Adipose tissue (tissue), 3 donors: Measurements from ENCODE around the gene KCNT1. TPM values are rescaled to one million over a fixed set of nuclear protein-coding genes. Genes with fewer than 3 reads are reported as not detected.

Experiments
- H3K27ac ChIP-seq: one replicate; pipeline ENCODE4 v1.5.1; 2013; ENCODE audit warnings: low read depth, low read length
- WGBS, 3 donors: extraction: QIAGEN DNeasy Blood & Tissue Kit; methylation state at CpG; one replicate each; pipeline ENCODE4 v1.1.7; 2013; 5-methylcytosine and 5-hydroxymethylcytosine counted together
- polyA plus RNA-seq, 3 donors: library from polyadenylated mRNA; stranded (reverse); fragments of 200-250 nt; gene quantifications; one replicate each; pipeline ENCODE4 v1.2.3, GENCODE V29; 2013
- donor health status: healthy with polysubstance abuse.
- donor health status: Bipolar disorder and iron deficiency.
- donor health status: healthy.

The KCNT1 gene
- polyA plus RNA-seq, 3 donors = 0.09 to 1.0 (median 0.34) TPM

DNA sequence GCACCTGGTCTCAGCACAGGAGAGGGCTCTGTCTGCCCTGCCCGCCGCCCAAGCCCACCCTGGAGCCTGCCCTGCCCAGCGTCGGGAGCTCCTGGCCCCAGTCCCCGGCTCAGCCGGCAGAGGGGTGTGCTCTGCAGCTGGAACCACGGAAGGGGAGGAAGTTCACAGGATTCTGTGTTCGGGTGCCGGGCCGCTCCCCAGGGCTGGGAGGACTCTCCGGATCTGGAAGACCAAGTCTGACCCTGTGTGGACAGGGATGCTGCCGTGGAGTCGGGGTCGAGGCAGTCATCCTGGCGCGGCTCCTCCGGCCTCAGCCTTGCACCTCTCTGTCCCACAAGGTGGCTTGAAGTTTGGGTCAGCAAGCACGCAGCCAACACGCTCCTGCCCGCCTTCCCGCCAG is 78.6 kb downstream of the KCNT1 start:
- H3K27ac ChIP-seq = no peak overlapping the region
- 72 to 82% (median 72%) methylated on average over 17 to 21 of the region's 21 CpGs for WGBS, 3 donors

- 78 to 90% (median 86%) methylated on average over 24 of the region's 24 CpGs for whole genome bisulfite sequencing, 3 donors
- H3K27ac ChIP-seq = no peak overlapping the region
These were observed 81.0 kb downstream of the KCNT1 start for GRCh38 chr9:135782946-135783345.

GRCh38 chr9:135783540-135784245 is 81.7 kb downstream of the KCNT1 start:
- 76 to 83% (median 83%) methylated on average over 30 of the region's 30 CpGs for WGBS, 3 donors

GRCh38 chr9:135785013-135785575 is 83.1 kb downstream of the KCNT1 start:
- 72 to 81% (median 76%) methylated on average over 17 to 22 of the region's 22 CpGs for WGBS, 3 donors
- no peak overlapping the region for H3K27ac ChIP-seq

More at GRCh38 chr9:135783540-135784245, 81.7 kb downstream of the KCNT1 start:
- H3K27ac ChIP-seq = no peak overlapping the region

DNA sequence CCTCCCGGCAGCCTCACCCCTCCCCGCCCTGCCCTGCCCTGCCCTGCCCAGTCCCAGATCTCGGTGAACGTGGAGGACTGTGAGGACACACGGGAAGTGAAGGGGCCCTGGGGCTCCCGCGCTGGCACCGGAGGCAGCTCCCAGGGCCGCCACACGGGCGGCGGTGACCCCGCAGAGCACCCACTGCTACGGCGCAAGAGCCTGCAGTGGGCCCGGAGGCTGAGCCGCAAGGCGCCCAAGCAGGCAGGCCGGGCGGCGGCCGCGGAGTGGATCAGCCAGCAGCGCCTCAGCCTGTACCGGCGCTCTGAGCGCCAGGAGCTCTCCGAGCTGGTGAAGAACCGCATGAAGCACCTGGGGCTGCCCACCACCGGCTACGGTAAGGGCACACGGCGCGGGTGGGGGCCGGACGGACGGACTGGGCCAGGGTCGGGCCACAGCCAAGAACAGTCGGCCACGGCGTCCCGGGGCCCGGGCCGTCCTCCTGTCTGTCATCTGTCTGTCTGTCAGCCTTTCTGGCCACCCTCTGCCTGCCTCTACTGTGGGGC is 84.2 kb downstream of the KCNT1 start:
- 81 to 87% (median 86%) methylated on average over 32 to 44 of the region's 44 CpGs for WGBS, 3 donors
- no peak overlapping the region for H3K27ac ChIP-seq

DNA sequence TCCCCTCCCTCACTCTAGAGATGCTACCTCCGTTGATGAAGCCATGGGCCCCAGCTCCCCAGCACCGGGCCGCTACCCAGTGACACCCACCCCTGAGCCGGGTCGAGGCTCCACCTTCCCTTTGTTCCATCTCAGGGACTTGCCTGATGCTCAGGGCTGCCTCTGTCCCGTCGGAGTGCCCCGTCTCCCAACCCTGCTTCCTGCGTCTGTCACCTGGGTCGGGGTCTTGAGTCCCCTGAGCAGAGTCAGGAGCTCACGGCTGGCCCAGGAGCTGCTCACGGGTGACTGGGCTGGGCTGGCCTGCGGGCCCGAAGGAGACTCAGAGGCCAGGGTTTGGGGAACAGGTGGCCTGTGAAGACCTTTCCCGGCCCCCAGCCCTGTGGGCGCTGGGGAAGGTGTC is 85.3 kb downstream of the KCNT1 start:
- no peak overlapping the region for H3K27ac ChIP-seq
- 59 to 77% (median 68%) methylated on average over 14 to 16 of the region's 16 CpGs for WGBS, 3 donors

DNA sequence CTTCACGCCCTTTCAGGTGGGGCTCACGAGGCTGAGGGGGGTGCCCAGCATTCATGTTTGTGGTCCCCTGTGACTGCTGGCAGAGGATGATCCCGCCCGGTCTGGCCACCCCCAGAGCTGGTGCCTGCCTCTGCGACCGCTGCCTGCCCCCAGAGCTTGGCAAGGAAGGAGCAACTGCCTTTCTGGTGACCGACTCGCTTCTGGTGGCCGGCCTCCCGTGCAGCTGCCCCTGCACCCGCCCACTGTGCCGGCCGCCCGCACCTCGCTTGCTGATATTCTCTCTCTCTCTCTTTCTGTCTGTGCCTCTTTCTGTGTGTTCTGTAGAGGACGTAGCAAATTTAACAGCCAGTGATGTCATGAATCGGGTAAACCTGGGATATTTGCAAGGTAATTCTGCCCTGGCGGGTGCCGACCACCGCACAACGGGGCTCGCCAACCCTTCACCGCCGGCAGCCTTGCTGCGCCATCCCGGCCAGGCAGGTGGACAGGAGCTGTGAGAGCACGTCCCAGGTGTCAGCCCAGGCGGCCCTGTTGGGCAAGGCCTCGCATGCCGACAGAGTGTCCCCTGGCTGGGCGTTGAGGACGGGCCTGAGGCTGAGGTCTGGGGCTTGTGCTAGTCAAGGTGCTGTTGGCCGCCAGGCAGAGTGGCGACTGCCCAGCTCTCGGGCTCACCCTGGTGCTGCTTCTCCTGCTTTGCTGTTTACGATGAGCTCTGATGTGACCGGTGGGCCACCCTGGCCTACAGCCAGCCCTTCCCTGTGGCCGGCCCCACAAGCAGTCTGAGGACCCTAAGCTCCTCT is 86.0 kb downstream of the KCNT1 start:
- WGBS, 3 donors = 74 to 81% (median 81%) methylated on average over 36 to 38 of the region's 38 CpGs
- H3K27ac ChIP-seq = no peak overlapping the region

GRCh38 chr9:135788576-135789300 is 86.8 kb downstream of the KCNT1 start:
- 62 to 73% (median 67%) methylated on average over 35 to 36 of the region's 36 CpGs for WGBS, 3 donors
- H3K27ac ChIP-seq = no peak overlapping the region

- 88 to 92% (median 90%) methylated on average over 13 of the region's 13 CpGs for WGBS, 3 donors
These were observed 87.9 kb downstream of the KCNT1 start for GRCh38 chr9:135789838-135790291.

GRCh38 chr9:135790356-135790755 is 88.4 kb downstream of the KCNT1 start:
- H3K27ac ChIP-seq = no peak overlapping the region
- 84 to 94% (median 93%) methylated on average over 8 to 10 of the region's 10 CpGs for WGBS, 3 donors

More at GRCh38 chr9:135789838-135790291, 87.9 kb downstream of the KCNT1 start:
- no peak overlapping the region for H3K27ac ChIP-seq

DNA sequence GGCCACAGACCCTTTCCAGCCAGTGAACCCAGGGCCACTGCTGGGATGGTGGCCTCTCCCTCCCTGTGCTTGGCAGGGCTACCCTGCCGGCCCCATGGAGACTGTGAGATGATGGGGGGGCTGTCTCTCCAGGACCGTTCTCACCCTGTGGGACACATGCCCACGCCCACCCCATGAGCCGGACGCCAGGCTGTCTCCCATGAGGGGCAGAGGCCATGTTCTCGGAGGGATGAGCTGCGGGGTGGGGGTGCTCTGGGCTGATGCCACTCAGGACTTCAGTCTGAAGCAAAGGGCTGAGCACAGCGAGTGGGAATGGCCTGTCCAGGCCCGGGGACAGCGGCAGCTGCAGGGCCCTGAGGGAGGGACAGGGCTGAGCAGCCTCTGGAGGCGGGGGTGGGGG is 88.9 kb downstream of the KCNT1 start:
- WGBS, 3 donors = 71 to 77% (median 76%) methylated on average over 11 of the region's 11 CpGs
- no peak overlapping the region for H3K27ac ChIP-seq

GRCh38 chr9:135791431-135792267 is 89.7 kb downstream of the KCNT1 start:
- no peak overlapping the region for H3K27ac ChIP-seq
- 70 to 71% (median 70%) methylated on average over 35 of the region's 35 CpGs for WGBS, 3 donors

- 78 to 83% (median 79%) methylated on average over 31 of the region's 31 CpGs for WGBS, 3 donors
These were observed 90.5 kb downstream of the KCNT1 start for GRCh38 chr9:135792268-135793128.

GRCh38 chr9:135793221-135794056 is 91.5 kb downstream of the KCNT1 start:
- WGBS, 3 donors = 81 to 89% (median 86%) methylated on average over 16 of the region's 16 CpGs
- H3K27ac ChIP-seq = no peak overlapping the region

More at GRCh38 chr9:135792268-135793128, 90.5 kb downstream of the KCNT1 start:
- H3K27ac ChIP-seq = no peak overlapping the region

DNA sequence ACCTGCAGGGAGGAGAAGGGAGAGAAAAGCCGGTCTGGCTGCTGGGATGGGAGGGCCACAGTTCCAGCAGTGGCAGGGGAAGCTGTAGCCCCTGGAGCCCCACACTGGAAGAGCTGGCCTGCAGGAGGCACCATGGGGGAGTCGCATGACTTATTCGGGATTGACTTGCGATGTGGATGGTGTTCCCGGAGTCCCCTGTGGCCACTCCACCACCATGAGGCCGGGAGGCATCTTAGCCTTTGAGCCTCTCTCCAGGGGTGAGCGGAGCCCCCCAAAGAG is 92.0 kb downstream of the KCNT1 start:
- 80 to 86% (median 84%) methylated on average over 7 of the region's 7 CpGs for WGBS, 3 donors
- H3K27ac ChIP-seq = no peak overlapping the region

- WGBS, 3 donors = 85 to 89% (median 86%) methylated on average over 15 of the region's 15 CpGs
- H3K27ac ChIP-seq = no peak overlapping the region
These were observed 92.4 kb downstream of the KCNT1 start for GRCh38 chr9:135794361-135794885.
